Psoas muscle (tissue), 7 donors: ENCODE results near the gene STS. TPM values are rescaled to one million over a fixed set of nuclear protein-coding genes. Genes with fewer than 3 reads are reported as not detected.

Source experiments
- polyA plus RNA-seq, 3 donors: library from polyadenylated mRNA; stranded (reverse); fragments of 200-250 nt; gene quantifications; one replicate each; pipeline ENCODE4 v1.2.3, GENCODE V29; 2013
- total RNA-seq, 4 donors: library from RNA; stranded (reverse); fragmentation: NEBNext Ultra II Directional in 2 of 4; extraction: Animal tissue kit (Norgen Biotek cat#: 25700) in 2 of 4; gene quantifications; one replicate each; pipeline versions ENCODE4 v1.2.1 to v1.2.4, GENCODE V29; 2021 to 2023
- donor health status: healthy with polysubstance abuse.
- donor health status: DM: no; HTN: no; CAD: no; lungs with moderate emphysema.
- donor health status: Bipolar disorder and iron deficiency.
- donor health status: healthy.
- donor health status: DM: no; HTN: no; CAD: no.
- donor health status: DM: no; HTN: no; CAD: no.
- donor health status: DM: yes; HTN: yes; CAD: no.

The STS gene
- total and polyA plus RNA-seq, 7 donors: 2.3 to 14.3 (median 4.6) TPM

Other genes starting within 250 kb of the STS start
- 10 to 100 TPM; 21.2 to 34.0 (median 33.3) TPM for gene PUDP, start 441 bp downstream of the STS start, total RNA-seq
- gene PUDP, start 441 bp downstream of the STS start, polyA plus RNA-seq: 10 to 100 TPM; 17.2 to 21.4 (median 18.5) TPM